Measurements from ENCODE around the gene MXRA7.

MXRA7 gene

DNA sequence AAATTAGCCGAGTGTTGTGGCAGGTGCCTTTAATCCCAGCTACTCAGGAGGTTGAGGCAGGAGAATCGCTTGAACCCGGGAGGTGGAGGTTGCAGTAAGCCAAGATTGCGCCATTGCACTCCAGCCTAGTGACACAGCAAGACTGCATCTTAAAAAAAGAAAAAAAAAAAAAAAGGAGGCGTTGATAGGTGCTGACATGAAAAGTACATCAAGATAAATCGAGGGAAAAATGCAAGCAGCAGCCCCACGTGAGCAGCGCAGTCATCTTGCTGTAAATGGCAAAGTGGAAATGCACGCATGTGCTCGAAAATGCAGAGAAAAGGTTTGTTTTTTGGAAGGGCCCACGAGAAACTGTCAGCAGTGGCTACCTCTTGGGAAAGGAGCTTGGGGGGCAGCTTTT, 20.9 kb downstream of the MXRA7 start:
- no peaks in the 10 kb centered on the region for H3K27me3 ChIP-seq (ENCODE audit: insufficient read depth, low read length, poor library complexity)
- no peaks in the 10 kb centered on the region for H3K9me3 ChIP-seq (ENCODE audit: insufficient read depth, low read length, severe bottlenecking)
- H3K79me2 ChIP-seq (ENCODE audit: insufficient read depth, low read length) = no peaks in the 10 kb centered on the region
- H3K4me2 ChIP-seq (ENCODE audit: insufficient read depth, low read length) = no peak overlapping the region
- no peaks in the 10 kb centered on the region for H3K4me1 ChIP-seq (ENCODE audit: insufficient read depth, low read length)
- no peaks in the 10 kb centered on the region for H3K36me3 ChIP-seq (ENCODE audit: insufficient read depth, low read length)
- TF ChIP-seq, protein P1, sequence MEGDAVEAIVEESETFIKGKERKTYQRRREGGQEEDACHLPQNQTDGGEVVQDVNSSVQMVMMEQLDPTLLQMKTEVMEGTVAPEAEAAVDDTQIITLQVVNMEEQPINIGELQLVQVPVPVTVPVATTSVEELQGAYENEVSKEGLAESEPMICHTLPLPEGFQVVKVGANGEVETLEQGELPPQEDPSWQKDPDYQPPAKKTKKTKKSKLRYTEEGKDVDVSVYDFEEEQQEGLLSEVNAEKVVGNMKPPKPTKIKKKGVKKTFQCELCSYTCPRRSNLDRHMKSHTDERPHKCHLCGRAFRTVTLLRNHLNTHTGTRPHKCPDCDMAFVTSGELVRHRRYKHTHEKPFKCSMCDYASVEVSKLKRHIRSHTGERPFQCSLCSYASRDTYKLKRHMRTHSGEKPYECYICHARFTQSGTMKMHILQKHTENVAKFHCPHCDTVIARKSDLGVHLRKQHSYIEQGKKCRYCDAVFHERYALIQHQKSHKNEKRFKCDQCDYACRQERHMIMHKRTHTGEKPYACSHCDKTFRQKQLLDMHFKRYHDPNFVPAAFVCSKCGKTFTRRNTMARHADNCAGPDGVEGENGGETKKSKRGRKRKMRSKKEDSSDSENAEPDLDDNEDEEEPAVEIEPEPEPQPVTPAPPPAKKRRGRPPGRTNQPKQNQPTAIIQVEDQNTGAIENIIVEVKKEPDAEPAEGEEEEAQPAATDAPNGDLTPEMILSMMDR (IDR thresholded peaks at IDR 0.05; ENCODE audit: borderline replicate concordance, extremely low read depth, low read length, poor library complexity, severe bottlenecking) = no peak
- TF ChIP-seq EZH2 (IDR thresholded peaks at IDR 0.05; ENCODE audit: borderline replicate concordance, low read depth, low read length, severe bottlenecking) = no peak
- no peak overlapping the region for H3K27ac ChIP-seq (ENCODE audit: low read length)
- DNase-seq (no peak), ATAC-seq (ENCODE audit: insufficient read depth, low read depth) (no peak)
- no peak overlapping the region for H2AFZ ChIP-seq (ENCODE audit: low read depth, low read length)
- H3K9ac ChIP-seq (ENCODE audit: low read depth, low read length) = no peak overlapping the region
- H4K20me1 ChIP-seq (ENCODE audit: insufficient read depth, low read length) = no peaks in the 10 kb centered on the region
- H3K4me3 ChIP-seq (ENCODE audit: low read depth in 1 of 2, low read length in 2 of 2) = no peak overlapping the region

DNA sequence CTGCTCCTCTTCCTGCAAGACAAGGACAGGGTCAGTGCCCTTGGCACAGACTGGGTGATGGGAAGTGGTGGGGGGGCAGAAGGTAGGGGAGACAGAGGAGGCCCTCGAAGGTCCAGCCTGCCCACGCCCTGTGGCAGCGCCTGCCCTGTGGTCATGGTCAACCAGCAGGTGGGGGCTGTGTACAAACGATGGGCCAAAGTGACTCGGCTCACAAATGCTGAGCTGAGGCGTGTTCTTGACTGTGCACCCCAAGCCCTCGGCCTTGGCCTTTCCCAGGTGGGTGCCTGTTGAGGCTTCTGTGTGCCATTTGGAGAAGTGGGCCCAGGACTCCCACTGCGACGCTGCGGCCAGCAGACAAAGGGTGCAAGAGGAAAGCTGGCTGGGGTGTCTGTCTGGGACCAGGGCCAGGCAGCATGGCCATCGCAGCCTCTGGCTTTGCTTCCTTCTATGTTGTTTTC, 22.6 kb downstream of the MXRA7 start:
- ATAC-seq (ENCODE audit: insufficient read depth, low read depth) (no peak), DNase-seq (no peak)
- Histone ChIP-seq H3K4me2 (ENCODE audit: insufficient read depth, low read length) (no peak overlapping the region), H4K20me1 (ENCODE audit: insufficient read depth, low read length) (no peaks in the 10 kb centered on the region), H3K9ac (ENCODE audit: low read depth, low read length) (no peak overlapping the region), H3K9me3 (ENCODE audit: insufficient read depth, low read length, severe bottlenecking) (no peaks in the 10 kb centered on the region), H3K79me2 (ENCODE audit: insufficient read depth, low read length) (no peaks in the 10 kb centered on the region), H3K4me1 (ENCODE audit: insufficient read depth, low read length) (no peaks in the 10 kb centered on the region), H2AFZ (ENCODE audit: low read depth, low read length) (no peak overlapping the region), H3K27me3 (ENCODE audit: insufficient read depth, low read length, poor library complexity) (no peaks in the 10 kb centered on the region), H3K36me3 (ENCODE audit: insufficient read depth, low read length) (no peaks in the 10 kb centered on the region), H3K4me3 (ENCODE audit: low read depth in 1 of 2, low read length in 2 of 2) (no peak overlapping the region), H3K27ac (ENCODE audit: low read length) (no peak overlapping the region)
- TF ChIP-seq EZH2 (IDR thresholded peaks at IDR 0.05; ENCODE audit: borderline replicate concordance, low read depth, low read length, severe bottlenecking) = no peak

DNA sequence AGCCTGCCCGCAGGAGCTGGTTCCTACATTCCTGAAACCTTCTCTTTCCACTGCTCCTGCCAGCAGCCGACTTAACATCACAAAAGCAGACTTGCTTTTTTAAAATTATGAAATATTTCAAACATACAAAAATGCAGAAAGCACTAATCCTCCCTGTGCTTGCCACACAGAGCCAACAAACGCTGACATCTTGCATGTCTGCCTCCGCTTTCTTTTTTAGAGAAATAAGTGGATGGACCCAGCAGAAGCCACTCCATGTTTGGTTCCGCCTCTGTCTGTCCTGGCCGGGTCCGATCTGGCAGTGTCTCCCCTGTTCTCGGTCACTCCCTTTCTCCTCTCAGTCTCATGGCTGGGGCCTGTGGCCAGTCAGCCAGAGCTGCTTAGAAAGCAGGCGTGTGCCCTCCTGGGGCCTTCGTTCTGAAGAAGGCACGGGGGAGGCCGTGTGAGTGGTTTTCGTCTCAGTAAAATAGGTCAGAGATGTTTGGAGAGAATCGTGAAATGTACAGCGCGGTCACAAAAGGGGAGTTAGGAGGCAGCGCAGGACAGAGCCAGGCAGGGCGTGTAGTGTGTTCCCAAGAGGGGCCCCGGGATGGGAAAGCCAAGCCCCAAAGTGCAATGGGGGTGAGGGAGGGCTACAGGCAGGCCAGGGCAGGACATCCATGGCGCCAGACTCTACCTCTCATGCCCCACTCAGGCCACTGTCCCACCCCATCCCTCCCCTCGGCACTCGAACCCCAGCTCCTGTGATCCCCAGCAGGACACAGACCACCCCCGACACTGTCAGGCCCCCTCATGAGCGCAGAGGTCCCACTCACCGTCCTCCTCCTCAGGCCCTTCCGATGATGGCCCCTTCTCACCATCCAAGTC, 23.2 kb downstream of the MXRA7 start:
- Histone ChIP-seq H3K27me3 (ENCODE audit: insufficient read depth, low read length, poor library complexity) (no peaks in the 10 kb centered on the region), H3K4me1 (ENCODE audit: insufficient read depth, low read length) (no peaks in the 10 kb centered on the region), H3K36me3 (ENCODE audit: insufficient read depth, low read length) (no peaks in the 10 kb centered on the region), H2AFZ (ENCODE audit: low read depth, low read length) (no peak overlapping the region), H3K27ac (ENCODE audit: low read length) (no peak overlapping the region), H4K20me1 (ENCODE audit: insufficient read depth, low read length) (no peaks in the 10 kb centered on the region), H3K9ac (ENCODE audit: low read depth, low read length) (no peak overlapping the region), H3K4me3 (ENCODE audit: low read depth in 1 of 2, low read length in 2 of 2) (no peak overlapping the region), H3K4me2 (ENCODE audit: insufficient read depth, low read length) (no peak overlapping the region), H3K79me2 (ENCODE audit: insufficient read depth, low read length) (no peaks in the 10 kb centered on the region), H3K9me3 (ENCODE audit: insufficient read depth, low read length, severe bottlenecking) (no peaks in the 10 kb centered on the region)
- DNase-seq (no peak), ATAC-seq (ENCODE audit: insufficient read depth, low read depth) (no peak)
- TF ChIP-seq EZH2 (IDR thresholded peaks at IDR 0.05; ENCODE audit: borderline replicate concordance, low read depth, low read length, severe bottlenecking) = no peak
- TF ChIP-seq, protein P1 (IDR thresholded peaks at IDR 0.05; ENCODE audit: borderline replicate concordance, extremely low read depth, low read length, poor library complexity, severe bottlenecking) = no peak

DNA sequence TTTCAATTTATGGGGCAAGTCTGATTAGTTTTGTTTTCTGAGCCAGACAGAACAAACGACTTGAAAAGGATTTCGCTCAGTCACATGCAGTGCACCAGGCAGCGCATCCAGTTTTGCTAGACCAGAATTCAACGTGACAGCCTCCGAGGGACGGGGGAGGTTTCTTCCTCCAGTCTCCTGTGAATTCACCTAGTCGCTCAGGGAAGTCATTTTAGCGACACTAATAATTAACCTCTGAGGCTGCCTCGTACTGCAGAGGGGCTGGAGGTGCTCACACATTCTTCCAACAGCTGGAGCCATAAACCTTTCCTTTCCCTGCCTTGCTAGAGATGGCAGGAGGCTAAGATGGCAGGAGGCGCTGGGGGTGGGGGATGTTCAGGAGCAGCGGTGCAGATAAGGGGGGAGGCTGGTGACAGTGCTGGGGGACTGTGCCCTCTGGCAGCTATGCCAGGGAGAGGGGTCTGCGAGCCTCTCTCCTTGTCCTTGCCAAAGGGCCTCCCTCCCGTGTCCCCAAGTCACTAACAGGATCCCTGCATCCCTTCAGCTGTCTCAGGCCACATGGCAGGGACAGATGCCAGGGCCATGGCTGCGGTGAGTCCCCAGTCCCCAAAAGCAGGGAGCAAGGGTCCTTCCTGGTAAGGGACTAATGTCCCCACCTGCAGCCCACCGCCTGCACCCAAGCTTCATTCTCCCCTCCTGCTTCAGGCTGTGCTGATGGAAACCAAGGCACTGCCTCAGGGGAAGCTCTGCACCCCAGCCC, 24.0 kb downstream of the MXRA7 start:
- no peak overlapping the region for H3K27ac ChIP-seq (ENCODE audit: low read length)
- no peaks in the 10 kb centered on the region for H3K79me2 ChIP-seq (ENCODE audit: insufficient read depth, low read length)
- no peak overlapping the region for H3K9ac ChIP-seq (ENCODE audit: low read depth, low read length)
- no peak overlapping the region for H2AFZ ChIP-seq (ENCODE audit: low read depth, low read length)
- H4K20me1 ChIP-seq (ENCODE audit: insufficient read depth, low read length) = no peaks in the 10 kb centered on the region
- no peaks in the 10 kb centered on the region for H3K9me3 ChIP-seq (ENCODE audit: insufficient read depth, low read length, severe bottlenecking)
- H3K36me3 ChIP-seq (ENCODE audit: insufficient read depth, low read length) = no peaks in the 10 kb centered on the region
- DNase-seq = no peak
- H3K4me2 ChIP-seq (ENCODE audit: insufficient read depth, low read length) = no peak overlapping the region
- no peak for ATAC-seq (ENCODE audit: insufficient read depth, low read depth)
- TF ChIP-seq, protein P1 (IDR thresholded peaks at IDR 0.05; ENCODE audit: borderline replicate concordance, extremely low read depth, low read length, poor library complexity, severe bottlenecking) = no peak
- TF ChIP-seq EZH2 (IDR thresholded peaks at IDR 0.05; ENCODE audit: borderline replicate concordance, low read depth, low read length, severe bottlenecking) = no peak
- no peaks in the 10 kb centered on the region for H3K27me3 ChIP-seq (ENCODE audit: insufficient read depth, low read length, poor library complexity)
- H3K4me1 ChIP-seq (ENCODE audit: insufficient read depth, low read length) = no peaks in the 10 kb centered on the region
- no peak overlapping the region for H3K4me3 ChIP-seq (ENCODE audit: low read depth in 1 of 2, low read length in 2 of 2)
